Muscle of leg (tissue), 11 donors: ENCODE data around the gene SYAP1. TPM values are rescaled to one million over a fixed set of nuclear protein-coding genes. Genes with fewer than 3 reads are reported as not detected.
A peak's percentile ranks its signal among the peaks of the same experiment; 100 is the strongest.

Experiments
- DNase-seq: peaks from one replicate; pipeline ENCODE4 v3.0.0; 2013
- H3K27ac ChIP-seq: one replicate; pipeline ENCODE4 v1.5.1; 2013; ENCODE audit warnings: mild to moderate bottlenecking, low read length, control low read depth
- H3K27me3 ChIP-seq: one replicate; pipeline ENCODE4 v1.6.1; 2013; ENCODE audit warnings: low read length; ENCODE audit not compliant: control insufficient read depth, insufficient read depth
- H3K36me3 ChIP-seq: one replicate; pipeline ENCODE4 v1.6.1; 2013; ENCODE audit warnings: low read length; ENCODE audit not compliant: control insufficient read depth, insufficient read depth
- H3K4me1 ChIP-seq: one replicate; pipeline ENCODE4 v1.6.1; 2013; ENCODE audit warnings: low read length; ENCODE audit not compliant: control insufficient read depth, insufficient read depth
- H3K4me3 ChIP-seq: one replicate; pipeline ENCODE4 v1.5.1; 2013; ENCODE audit warnings: low read length, control low read depth
- H3K9me3 ChIP-seq: replicated peaks from 2 replicates; pipeline ENCODE4 v1.6.1; 2013; ENCODE audit warnings: low read depth, low read length; ENCODE audit not compliant: control insufficient read depth
- WGBS: methylation state at CpG from one replicate; pipeline ENCODE4 v1.1.5; 2013; ENCODE audit warnings: missing lambda C conversion rate; ENCODE audit not compliant: insufficient coverage; 5-methylcytosine and 5-hydroxymethylcytosine counted together
- polyA plus RNA-seq, 8 donors: library from polyadenylated mRNA; unstranded; fragments of 120-200 nt; gene quantifications; one replicate each; pipeline versions ENCODE4 v1.2.1 to v1.2.3, GENCODE V29; 2013; ENCODE audit warnings: inconsistent platforms in 1 of 8, low replicate concordance in 1 of 8; ENCODE audit not compliant: insufficient read length in 8 of 8, insufficient read depth in 1 of 8
- total RNA-seq: library from RNA; stranded (reverse); fragments of 120-200 nt; gene quantifications from one replicate; pipeline ENCODE4 v1.2.4, GENCODE V29; 2013

SYAP1 gene
- total and polyA plus RNA-seq, 9 donors = 11.6 to 17.2 (median 12.8) TPM

DNA sequence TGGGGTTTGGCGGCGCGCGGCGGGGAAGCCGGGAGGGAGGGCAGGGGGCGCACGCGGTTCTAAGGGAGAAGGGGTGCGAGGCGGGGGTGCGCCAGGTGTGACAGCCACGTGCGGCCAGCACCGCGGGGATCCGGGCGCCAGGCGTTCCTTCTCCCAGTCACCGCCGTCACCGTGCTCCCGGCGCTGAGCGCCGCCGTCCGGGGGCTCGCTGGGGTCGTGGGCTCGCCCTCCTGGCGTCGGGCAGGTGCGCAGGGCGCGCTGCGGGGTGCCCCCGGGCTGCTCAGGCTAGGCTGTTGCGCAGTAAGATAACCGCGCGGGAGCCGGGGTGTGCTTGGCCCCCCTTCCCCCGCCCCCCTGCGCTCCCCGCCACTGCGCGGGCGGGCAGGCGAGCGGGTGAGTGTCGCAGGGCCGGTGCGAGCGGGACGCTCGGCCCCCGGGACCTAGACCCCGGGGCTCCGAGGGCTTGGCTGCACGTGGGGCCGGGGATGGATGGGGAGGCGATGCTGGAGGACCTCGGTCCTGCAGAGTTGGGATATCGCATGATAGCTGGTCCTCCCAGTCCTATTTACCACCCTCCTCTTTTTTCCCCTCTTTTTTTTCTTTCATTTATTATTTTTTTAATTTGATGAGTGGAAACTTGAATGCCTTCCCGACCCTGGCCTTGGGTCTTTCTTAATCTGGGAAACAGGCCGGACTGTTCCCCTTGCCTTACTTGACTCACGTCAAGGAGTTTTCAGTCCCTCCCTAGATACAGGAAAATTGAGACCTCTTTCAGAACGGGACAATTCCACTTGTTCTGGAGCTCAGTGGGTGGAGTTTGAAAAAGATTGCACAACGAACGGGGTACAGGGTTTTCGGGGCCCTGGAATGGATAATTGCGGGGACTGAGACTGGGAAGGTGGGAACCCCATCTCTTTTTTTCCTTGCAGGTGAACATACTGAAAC lies 67.7 kb downstream of the SYAP1 start:
- peak; percentile 34 for DNase-seq
- H3K36me3 ChIP-seq = no peaks in the 10 kb centered on the region
- WGBS = 1% methylated on average over 40 of the region's 73 CpGs
- peaks cover 9% of the 10 kb centered on the region for H3K4me1 ChIP-seq
- peak overlapping the region; percentile 76 for H3K27ac ChIP-seq
- H3K27me3 ChIP-seq = peaks cover 18% of the 10 kb centered on the region
- H3K9me3 ChIP-seq = no peaks in the 10 kb centered on the region
- peak overlapping the region; percentile 84 for H3K4me3 ChIP-seq

DNA sequence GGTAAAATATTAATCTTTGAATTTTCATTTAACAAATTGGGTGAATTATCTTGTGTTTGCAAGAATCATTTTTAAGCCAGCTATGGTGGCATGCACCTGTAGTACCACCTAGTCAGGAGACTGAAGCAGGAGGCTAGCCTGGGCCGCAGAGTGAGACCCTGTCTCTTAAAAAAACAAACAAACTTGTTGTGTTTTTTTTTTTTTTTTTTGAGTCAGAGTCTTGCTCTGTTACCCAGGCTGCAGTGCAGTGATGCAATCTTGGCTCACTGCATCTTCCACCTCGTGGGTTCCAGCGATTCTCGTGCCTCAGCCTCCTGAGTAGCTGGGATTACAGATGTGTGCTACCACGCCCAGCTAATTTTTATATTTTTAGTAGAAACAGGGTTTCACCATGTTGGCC lies 69.1 kb downstream of the SYAP1 start:
- H3K4me1 ChIP-seq = peaks cover 9% of the 10 kb centered on the region
- no peak for DNase-seq
- no peak overlapping the region for H3K4me3 ChIP-seq
- WGBS = 67% methylated on average over 1 of the region's 5 CpGs
- H3K27me3 ChIP-seq = peaks cover 19% of the 10 kb centered on the region
- H3K9me3 ChIP-seq = no peaks in the 10 kb centered on the region
- no peaks in the 10 kb centered on the region for H3K36me3 ChIP-seq
- H3K27ac ChIP-seq = no peak overlapping the region

DNA sequence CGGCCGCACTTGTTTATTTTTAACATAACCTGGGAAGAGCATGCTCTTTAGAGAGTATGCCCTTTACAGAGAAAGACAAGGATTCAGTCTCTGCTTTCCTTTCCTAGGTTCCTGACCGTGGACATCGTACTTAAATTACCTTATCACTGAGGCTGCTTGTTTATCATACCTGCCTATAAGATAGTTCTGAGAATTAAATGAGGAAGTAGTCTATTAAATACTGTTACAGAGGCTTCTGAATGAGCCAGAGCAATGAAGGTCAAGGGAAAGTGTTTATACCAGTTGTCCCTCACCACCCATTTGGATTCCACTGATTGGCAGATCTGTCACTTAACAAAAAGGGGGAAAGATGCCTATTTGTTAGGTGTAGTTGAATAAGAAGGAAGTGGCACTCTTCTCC lies 76.9 kb downstream of the SYAP1 start:
- Histone ChIP-seq H3K27ac (no peak overlapping the region), H3K9me3 (no peaks in the 10 kb centered on the region), H3K4me3 (no peak overlapping the region), H3K36me3 (peaks cover 5% of the 10 kb centered on the region), H3K27me3 (peaks cover 12% of the 10 kb centered on the region), H3K4me1 (no peaks in the 10 kb centered on the region)
- WGBS = 90% methylated on average over 2 of the region's 4 CpGs
- no peak for DNase-seq

DNA sequence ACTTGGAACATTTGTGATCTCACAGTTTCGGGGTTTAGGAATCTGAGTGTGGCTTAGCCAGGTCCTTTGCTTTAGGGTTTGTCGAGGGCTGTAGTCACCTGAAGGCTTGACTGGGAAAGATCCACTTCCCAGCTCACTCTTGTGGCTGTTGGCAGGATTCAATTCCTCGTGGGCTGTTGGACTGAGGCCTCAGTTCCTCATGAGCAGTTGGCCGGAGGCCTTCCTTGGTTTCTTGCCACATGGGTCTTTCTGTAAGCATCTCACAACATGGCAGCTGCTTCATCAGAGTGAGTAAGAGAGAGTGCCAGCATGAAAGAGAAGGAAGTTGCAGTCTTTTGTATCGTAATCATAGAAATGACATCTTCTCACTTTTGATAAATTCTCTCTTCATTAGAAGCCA lies 77.9 kb downstream of the SYAP1 start:
- Histone ChIP-seq H3K27ac (no peak overlapping the region), H3K4me1 (no peaks in the 10 kb centered on the region), H3K27me3 (peaks cover 11% of the 10 kb centered on the region), H3K9me3 (no peaks in the 10 kb centered on the region), H3K4me3 (no peak overlapping the region), H3K36me3 (peaks cover 5% of the 10 kb centered on the region)
- WGBS = 58% methylated on average over 2 of the region's 5 CpGs
- peak; percentile 32 for DNase-seq

DNA sequence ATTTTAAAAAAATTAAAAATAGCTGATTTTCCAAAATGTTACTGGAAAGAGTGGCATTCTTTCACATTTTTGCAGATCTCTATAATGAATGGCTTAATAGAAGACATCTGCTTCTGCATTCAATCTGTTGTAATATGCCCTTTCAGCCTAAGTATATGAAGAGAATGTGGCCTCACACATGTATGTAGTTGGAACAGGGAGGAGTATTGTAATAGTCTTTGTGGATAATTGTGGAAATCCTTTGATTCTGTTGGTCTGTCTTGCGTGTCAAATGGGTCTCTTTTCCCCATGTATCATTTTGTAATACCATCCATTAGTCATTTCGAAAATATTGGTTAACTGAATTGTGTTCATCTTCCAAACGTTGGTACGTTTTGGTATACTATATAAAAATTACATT lies 78.4 kb downstream of the SYAP1 start:
- no peaks in the 10 kb centered on the region for H3K9me3 ChIP-seq
- H3K27ac ChIP-seq = no peak overlapping the region
- peaks cover 9% of the 10 kb centered on the region for H3K27me3 ChIP-seq
- H3K4me3 ChIP-seq = no peak overlapping the region
- peaks cover 5% of the 10 kb centered on the region for H3K36me3 ChIP-seq
- DNase-seq = no peak
- no peaks in the 10 kb centered on the region for H3K4me1 ChIP-seq
- WGBS = no CpG with 5 or more reads among the region's 4 CpGs

DNA sequence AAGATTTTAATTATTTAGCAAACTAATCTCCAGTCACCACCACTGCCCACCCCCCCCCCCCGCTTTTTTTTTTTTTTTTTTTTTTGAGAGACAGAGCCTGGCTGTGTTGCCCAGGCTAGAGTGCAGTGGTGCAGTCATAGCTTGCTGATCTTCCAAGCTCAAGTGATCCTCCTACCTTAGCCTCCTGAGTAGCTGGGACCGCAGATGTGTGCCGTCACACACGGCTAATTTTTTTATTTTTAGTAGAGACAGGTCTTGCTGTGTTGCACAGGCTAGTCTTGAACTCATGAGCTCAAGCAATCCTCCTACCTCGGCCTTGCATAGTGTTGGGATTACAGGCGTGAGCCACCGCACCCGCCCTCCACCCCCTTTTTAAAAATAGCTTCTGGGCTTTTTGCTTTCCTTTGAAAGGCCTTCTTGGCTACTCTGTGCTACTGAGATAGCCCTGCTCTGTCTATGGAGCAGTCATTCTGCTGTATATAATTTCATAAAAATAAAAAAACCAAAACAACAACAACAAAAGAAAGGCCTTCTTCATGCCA lies 85.6 kb downstream of the SYAP1 start:
- DNase-seq = no peak
- WGBS = 100% methylated on average over 1 of the region's 8 CpGs
- no peaks in the 10 kb centered on the region for H3K9me3 ChIP-seq
- H3K27me3 ChIP-seq = peaks cover 9% of the 10 kb centered on the region
- no peaks in the 10 kb centered on the region for H3K36me3 ChIP-seq
- H3K4me3 ChIP-seq = no peak overlapping the region
- no peaks in the 10 kb centered on the region for H3K4me1 ChIP-seq
- H3K27ac ChIP-seq = no peak overlapping the region

DNA sequence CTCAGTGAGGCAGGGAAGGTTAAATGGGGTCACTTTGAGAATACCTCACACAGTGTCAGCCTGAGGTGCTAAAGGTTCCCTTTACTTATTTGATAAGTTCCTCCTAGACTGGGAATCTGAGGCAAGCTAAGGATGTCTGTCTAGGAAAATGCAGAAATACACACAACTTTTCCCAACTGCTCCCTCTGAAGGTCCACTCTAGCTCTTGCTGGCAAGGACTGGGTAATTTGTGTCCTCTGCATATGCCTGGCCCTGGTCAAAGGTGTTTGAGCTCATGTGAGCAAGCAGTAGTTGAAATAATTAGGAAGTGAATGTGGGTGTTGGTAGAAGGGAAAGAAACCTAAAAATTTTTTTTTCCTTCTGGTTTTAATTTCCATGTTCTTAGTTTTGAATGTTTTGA lies 88.1 kb downstream of the SYAP1 start:
- no peak overlapping the region for H3K27ac ChIP-seq
- DNase-seq = peak; percentile 48
- H3K4me1 ChIP-seq = no peaks in the 10 kb centered on the region
- no peak overlapping the region for H3K4me3 ChIP-seq
- peaks cover 13% of the 10 kb centered on the region for H3K27me3 ChIP-seq
- H3K9me3 ChIP-seq = no peaks in the 10 kb centered on the region
- no peaks in the 10 kb centered on the region for H3K36me3 ChIP-seq

DNA sequence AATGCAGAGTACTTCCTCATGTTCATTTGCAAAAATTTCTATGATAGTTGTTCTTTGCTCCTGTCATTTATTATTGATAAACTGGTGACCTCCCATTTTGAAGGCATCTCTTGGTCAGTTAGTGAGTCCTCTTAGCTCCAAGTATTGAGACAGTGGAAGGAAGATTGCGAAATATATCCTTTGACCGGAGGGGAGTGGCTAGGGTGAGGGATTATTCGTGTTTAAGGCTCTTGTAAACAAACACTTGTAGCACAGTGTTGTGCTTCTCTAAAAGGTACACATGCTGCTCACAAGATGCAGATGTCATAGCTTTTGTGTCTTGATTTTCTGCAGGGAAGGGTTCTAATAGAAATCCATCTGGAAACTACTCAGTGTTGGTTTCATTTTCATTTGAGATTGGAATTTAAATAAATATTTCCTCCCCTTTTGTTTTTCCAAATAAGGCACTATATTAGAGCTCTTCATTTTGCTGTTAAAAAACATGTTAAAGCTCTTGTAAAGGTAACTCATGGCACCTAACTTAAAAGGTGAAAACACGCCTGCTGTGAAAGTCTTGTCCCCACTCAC lies 88.6 kb downstream of the SYAP1 start:
- Histone ChIP-seq H3K36me3 (no peaks in the 10 kb centered on the region), H3K27me3 (peaks cover 13% of the 10 kb centered on the region), H3K4me1 (no peaks in the 10 kb centered on the region), H3K9me3 (no peaks in the 10 kb centered on the region), H3K4me3 (no peak overlapping the region), H3K27ac (no peak overlapping the region)
- DNase-seq = peak; percentile 32
- 59% methylated on average over 4 of the region's 4 CpGs for WGBS

DNA sequence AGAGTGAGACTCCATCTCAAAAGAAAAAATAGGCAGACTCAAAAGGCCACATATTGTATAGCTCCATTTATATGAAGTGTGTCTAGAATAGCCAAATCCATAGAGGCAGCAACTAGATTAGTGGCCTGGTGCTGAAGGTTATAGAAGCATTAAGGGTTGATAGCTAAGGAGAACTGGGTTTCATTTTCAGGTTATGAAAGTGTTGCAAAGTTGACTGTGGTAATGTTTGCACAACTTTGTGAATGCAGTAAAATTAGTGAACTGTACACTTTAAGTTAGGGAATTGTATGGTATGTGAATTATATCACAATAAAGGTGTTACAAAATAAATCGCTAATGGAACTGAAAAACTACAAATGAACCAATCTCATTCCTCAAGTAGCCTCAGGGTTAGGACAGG lies 95.2 kb downstream of the SYAP1 start:
- Histone ChIP-seq H3K4me3 (no peak overlapping the region), H3K4me1 (no peaks in the 10 kb centered on the region), H3K9me3 (no peaks in the 10 kb centered on the region), H3K36me3 (no peaks in the 10 kb centered on the region), H3K27ac (no peak overlapping the region), H3K27me3 (peaks cover 19% of the 10 kb centered on the region)
- no CpG with 5 or more reads among the region's 1 CpG for WGBS
- no peak for DNase-seq
